Neural progenitor cell (in vitro differentiated cells): ENCODE measurements around the gene PIK3R2. TPM values are rescaled to one million over a fixed set of nuclear protein-coding genes. Genes with fewer than 3 reads are reported as not detected.

Experiments used
- DNase-seq: peaks from one replicate; pipeline ENCODE4 v3.0.0-alpha.2; 2016; ENCODE audit warnings: low spot score
- H2AFZ ChIP-seq: fragments of 200-600 bp; sonication (generic); replicated peaks from 2 replicates; pipeline ENCODE4 v1.6.1; 2016; ENCODE audit warnings: antibody characterized with exemption
- H3F3A ChIP-seq: fragments of 200-600 bp; sonication (generic); 2 replicates; pipeline ENCODE4 v1.6.1; 2016; ENCODE audit warnings: antibody characterized with exemption, low read depth
- H3K27ac ChIP-seq: fragments of 200-600 bp; sonication (generic); 2 replicates; pipeline ENCODE4 v1.5.1; 2016; ENCODE audit warnings: mild to moderate bottlenecking
- H3K27me3 ChIP-seq: fragments of 200-600 bp; sonication (generic); 2 replicates; pipeline ENCODE4 v1.6.1; 2016; ENCODE audit warnings: mild to moderate bottlenecking, moderate library complexity
- H3K36me3 ChIP-seq: fragments of 200-600 bp; sonication (generic); 2 replicates; pipeline ENCODE4 v1.5.1; 2016
- H3K4me1 ChIP-seq: fragments of 200-600 bp; sonication (generic); 2 replicates; pipeline ENCODE4 v1.6.1; 2016; ENCODE audit warnings: mixed run types
- H3K4me2 ChIP-seq: fragments of 200-600 bp; sonication (generic); 2 replicates; pipeline ENCODE4 v1.6.1; 2016
- H3K4me3 ChIP-seq: fragments of 200-600 bp; sonication (generic); 2 replicates; pipeline ENCODE4 v1.5.1; 2016
- H3K79me2 ChIP-seq: fragments of 200-600 bp; sonication (generic); 2 replicates; pipeline ENCODE4 v1.6.1; 2016; ENCODE audit warnings: low read depth
- H3K9ac ChIP-seq: fragments of 200-600 bp; sonication (generic); 2 replicates; pipeline ENCODE4 v1.6.1; 2016
- H3K9me3 ChIP-seq: fragments of 200-600 bp; sonication (generic); 2 replicates; pipeline ENCODE4 v1.5.1; 2016; ENCODE audit warnings: low read depth
- H4K20me1 ChIP-seq: fragments of 200-600 bp; sonication (generic); 2 replicates; pipeline ENCODE4 v1.6.1; 2016; ENCODE audit warnings: low read depth
- H3K27ac Mint-ChIP-seq: 3 replicates; pipeline ENCODE4 v1.8.0; 2021; ENCODE audit warnings: mixed read lengths
- H3K27me3 Mint-ChIP-seq: 2 replicates; pipeline ENCODE4 v1.8.0; 2022; ENCODE audit warnings: low read depth, mild to moderate bottlenecking, inconsistent platforms, moderate library complexity, mixed read lengths; ENCODE audit not compliant: insufficient read depth
- H3K36me3 Mint-ChIP-seq: 3 replicates; pipeline ENCODE4 v1.8.0; 2021; ENCODE audit warnings: mixed read lengths
- H3K4me1 Mint-ChIP-seq: 3 replicates; pipeline ENCODE4 v1.8.0; 2021; ENCODE audit warnings: mixed read lengths
- H3K4me3 Mint-ChIP-seq: 3 replicates; pipeline ENCODE4 v1.8.0; 2021; ENCODE audit warnings: mild to moderate bottlenecking, moderate library complexity, mixed read lengths
- H3K9me3 Mint-ChIP-seq: 3 replicates; pipeline ENCODE4 v1.8.0; 2020; ENCODE audit warnings: mixed read lengths
- EZH2 ChIP-seq: fragments of 200-600 bp; sonication (generic); IDR thresholded peaks from 2 replicates; pipeline ENCODE4 v1.6.1; 2017; ENCODE audit warnings: antibody characterized with exemption, mild to moderate bottlenecking, moderate library complexity
- EZH2phosphoT487 ChIP-seq: fragments of 200-600 bp; sonication (generic); IDR thresholded peaks from 2 replicates; pipeline ENCODE4 v1.6.1; 2017; ENCODE audit warnings: antibody characterized with exemption
- total RNA-seq: library from RNA; depleted of rRNA; stranded (reverse); fragments of >200 nt; gene quantifications from 2 replicates; pipeline ENCODE4 v1.2.3, GENCODE V29; 2015; ENCODE audit warnings: low replicate concordance
- TF ChIP-seq, protein P1 (sequence below): fragments of 200-600 bp; sonication (generic); IDR thresholded peaks from 2 replicates; pipeline ENCODE4 v1.5.1; 2017; ENCODE audit warnings: antibody characterized with exemption, mild to moderate bottlenecking

PIK3R2 gene
- total RNA-seq, 1 donor from 2014 or later: 21.4 TPM

DNA sequence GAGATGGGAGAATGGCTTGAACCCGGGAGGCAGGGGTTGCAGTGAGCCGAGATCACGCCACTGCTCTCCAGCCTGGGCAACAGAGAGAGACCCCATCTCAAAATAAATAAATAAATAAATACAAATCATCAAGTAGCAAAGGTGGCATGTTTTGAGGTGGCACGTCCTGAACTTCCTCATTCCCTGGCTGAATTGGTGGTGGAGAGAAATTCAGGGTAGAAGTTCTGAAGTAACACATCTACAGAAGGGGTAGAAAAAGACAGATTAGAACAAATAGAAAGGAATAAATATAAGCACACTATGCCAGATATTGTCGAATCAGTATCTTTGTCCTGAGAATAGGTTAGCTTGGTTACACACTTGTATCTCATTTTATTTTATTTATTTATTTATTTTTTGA is 27.0 kb downstream of the PIK3R2 start:
- peaks cover 15% of the 10 kb centered on the region for H3K27me3 Mint-ChIP-seq
- Histone ChIP-seq H3K79me2 (no peaks in the 10 kb centered on the region), H3K9ac (no peak overlapping the region), H3K27me3 (peaks cover 9% of the 10 kb centered on the region), H3K4me1 (no peaks in the 10 kb centered on the region), H2AFZ (no peak overlapping the region), H3F3A (no peaks in the 10 kb centered on the region), H3K36me3 (no peaks in the 10 kb centered on the region), H3K27ac (no peak overlapping the region), H3K9me3 (no peaks in the 10 kb centered on the region), H3K4me2 (no peak overlapping the region), H4K20me1 (no peaks in the 10 kb centered on the region), H3K4me3 (no peak overlapping the region)
- no peaks in the 10 kb centered on the region for H3K36me3 Mint-ChIP-seq
- H3K4me3 Mint-ChIP-seq: no peak overlapping the region
- H3K9me3 Mint-ChIP-seq: peaks cover 2% of the 10 kb centered on the region
- DNase-seq: no peak
- TF ChIP-seq, protein P1, sequence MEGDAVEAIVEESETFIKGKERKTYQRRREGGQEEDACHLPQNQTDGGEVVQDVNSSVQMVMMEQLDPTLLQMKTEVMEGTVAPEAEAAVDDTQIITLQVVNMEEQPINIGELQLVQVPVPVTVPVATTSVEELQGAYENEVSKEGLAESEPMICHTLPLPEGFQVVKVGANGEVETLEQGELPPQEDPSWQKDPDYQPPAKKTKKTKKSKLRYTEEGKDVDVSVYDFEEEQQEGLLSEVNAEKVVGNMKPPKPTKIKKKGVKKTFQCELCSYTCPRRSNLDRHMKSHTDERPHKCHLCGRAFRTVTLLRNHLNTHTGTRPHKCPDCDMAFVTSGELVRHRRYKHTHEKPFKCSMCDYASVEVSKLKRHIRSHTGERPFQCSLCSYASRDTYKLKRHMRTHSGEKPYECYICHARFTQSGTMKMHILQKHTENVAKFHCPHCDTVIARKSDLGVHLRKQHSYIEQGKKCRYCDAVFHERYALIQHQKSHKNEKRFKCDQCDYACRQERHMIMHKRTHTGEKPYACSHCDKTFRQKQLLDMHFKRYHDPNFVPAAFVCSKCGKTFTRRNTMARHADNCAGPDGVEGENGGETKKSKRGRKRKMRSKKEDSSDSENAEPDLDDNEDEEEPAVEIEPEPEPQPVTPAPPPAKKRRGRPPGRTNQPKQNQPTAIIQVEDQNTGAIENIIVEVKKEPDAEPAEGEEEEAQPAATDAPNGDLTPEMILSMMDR: no peak
- no peak for TF ChIP-seq EZH2phosphoT487
- no peak for TF ChIP-seq EZH2
- H3K4me1 Mint-ChIP-seq: peaks cover 2% of the 10 kb centered on the region
- no peak overlapping the region for H3K27ac Mint-ChIP-seq

DNA sequence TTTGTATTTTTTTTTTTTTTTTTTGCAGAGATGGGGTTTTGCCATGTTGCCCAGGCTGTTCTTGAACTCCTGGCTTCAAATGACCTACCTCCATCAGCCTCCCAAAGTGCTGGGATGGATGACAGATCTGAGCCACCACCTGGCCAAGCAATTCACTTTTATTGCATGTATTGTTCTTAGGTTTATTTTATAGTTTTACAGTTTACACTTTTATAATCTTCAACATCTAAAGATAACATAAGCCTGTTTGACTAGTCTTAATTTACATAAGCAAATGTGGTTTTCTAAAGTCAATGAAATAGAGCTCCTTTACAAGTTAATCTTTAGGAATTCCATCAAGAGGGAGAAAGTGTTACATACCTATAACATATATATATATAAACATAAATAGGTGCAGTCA is 30.6 kb downstream of the PIK3R2 start:
- H3K9me3 ChIP-seq: no peaks in the 10 kb centered on the region
- H3K27ac ChIP-seq: no peak overlapping the region
- Mint-ChIP-seq H3K27ac (no peak overlapping the region), H3K27me3 (peaks cover 9% of the 10 kb centered on the region), H3K4me1 (peaks cover 5% of the 10 kb centered on the region), H3K36me3 (no peaks in the 10 kb centered on the region), H3K4me3 (no peak overlapping the region), H3K9me3 (no peaks in the 10 kb centered on the region)
- H3K36me3 ChIP-seq: no peaks in the 10 kb centered on the region
- H3K4me3 ChIP-seq: no peak overlapping the region
- H3K27me3 ChIP-seq: no peaks in the 10 kb centered on the region
- TF ChIP-seq EZH2 (no peak), EZH2phosphoT487 (no peak)
- TF ChIP-seq, protein P1: no peak
- no peaks in the 10 kb centered on the region for H3K79me2 ChIP-seq
- H3K4me2 ChIP-seq: no peak overlapping the region
- no peak overlapping the region for H2AFZ ChIP-seq
- H3K9ac ChIP-seq: no peak overlapping the region
- H4K20me1 ChIP-seq: no peaks in the 10 kb centered on the region
- H3F3A ChIP-seq: peaks cover 7% of the 10 kb centered on the region
- no peak for DNase-seq
- no peaks in the 10 kb centered on the region for H3K4me1 ChIP-seq

DNA sequence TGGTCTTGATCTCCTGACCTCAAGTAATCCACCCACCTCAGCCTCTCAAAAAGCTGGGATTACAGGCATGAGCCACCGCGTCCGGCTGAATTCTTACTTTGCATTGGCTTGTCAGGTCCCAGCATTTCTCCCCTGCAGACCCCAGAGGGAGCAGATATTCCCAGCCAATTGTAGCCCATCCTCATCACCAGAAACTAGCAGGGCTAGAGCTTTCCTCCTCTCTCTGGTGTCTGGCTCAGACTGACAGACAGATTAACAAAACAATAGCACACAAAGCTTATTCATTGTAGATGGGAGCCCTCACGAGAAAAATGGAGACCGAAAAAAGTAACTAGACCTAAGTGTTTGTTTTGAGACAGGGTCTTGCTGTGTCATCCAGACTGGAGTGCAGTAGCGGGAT is 32.6 kb downstream of the PIK3R2 start:
- Histone ChIP-seq H3K4me3 (no peak overlapping the region), H3K27me3 (no peaks in the 10 kb centered on the region), H3K9ac (no peak overlapping the region), H3F3A (peaks cover 7% of the 10 kb centered on the region), H4K20me1 (no peaks in the 10 kb centered on the region), H3K4me2 (no peak overlapping the region), H3K9me3 (no peaks in the 10 kb centered on the region), H3K27ac (no peak overlapping the region), H3K36me3 (no peaks in the 10 kb centered on the region), H2AFZ (no peak overlapping the region), H3K4me1 (no peaks in the 10 kb centered on the region), H3K79me2 (no peaks in the 10 kb centered on the region)
- no peak overlapping the region for H3K4me3 Mint-ChIP-seq
- H3K4me1 Mint-ChIP-seq: peaks cover 5% of the 10 kb centered on the region
- no peaks in the 10 kb centered on the region for H3K36me3 Mint-ChIP-seq
- peak; percentile 34 for DNase-seq
- H3K27me3 Mint-ChIP-seq: peaks cover 8% of the 10 kb centered on the region
- H3K9me3 Mint-ChIP-seq: no peaks in the 10 kb centered on the region
- H3K27ac Mint-ChIP-seq: peak overlapping the region; percentile 72
- TF ChIP-seq EZH2 (no peak), EZH2phosphoT487 (no peak)
- TF ChIP-seq, protein P1: no peak
